Body of pancreas (tissue), 4 donors: Measurements from ENCODE around the gene FCRL3.

ENCODE experiments used
- POLR2A ChIP-seq, 3 donors: fragments of 450-650 bp; IDR thresholded peaks; one replicate each; pipeline ENCODE4 v1.6.1; 2016; ENCODE audit warnings: antibody characterized with exemption in 3 of 3, mild to moderate bottlenecking in 2 of 3
- TF ChIP-seq, protein P1 (sequence below), 7 experiments: fragments of 450-650 bp in 4 of 7; fragments of 200-600 bp in 3 of 7; sonication (generic) in 3 of 7; IDR thresholded peaks; one replicate each; pipeline ENCODE4 v1.5.1; 2016 to 2019; ENCODE audit warnings: antibody characterized with exemption in 7 of 7

DNA sequence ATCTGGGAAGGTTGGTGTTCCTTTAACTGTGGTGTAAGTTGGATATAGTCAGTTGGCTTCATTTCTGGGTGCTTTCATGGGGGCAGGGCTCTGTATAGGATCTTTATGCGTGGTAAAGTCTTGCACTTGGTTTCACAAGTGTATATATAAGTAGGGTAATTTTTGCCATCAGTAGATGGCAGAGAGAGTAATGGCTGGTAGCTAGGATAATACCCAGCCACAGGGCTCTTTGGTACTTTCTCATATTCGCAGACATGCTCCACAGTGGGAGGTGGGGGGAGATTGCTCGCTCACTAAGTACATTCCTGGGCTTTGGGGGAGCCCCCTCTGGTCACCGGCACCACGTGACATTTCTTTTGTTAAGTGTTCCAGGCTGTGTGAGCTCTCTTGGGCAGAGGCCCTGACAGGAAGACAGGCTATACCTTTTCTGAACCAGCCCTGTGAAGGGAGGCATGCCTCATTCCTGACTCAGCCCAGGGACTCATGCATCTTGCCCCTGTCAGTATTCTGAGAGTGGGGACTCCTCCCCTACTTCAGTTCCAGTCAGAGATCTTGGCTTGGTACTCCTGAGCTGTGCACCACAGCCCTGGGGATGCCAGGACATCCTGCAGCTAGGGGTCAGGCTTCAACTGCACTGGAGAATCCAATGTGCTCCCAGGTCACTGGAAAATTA is 38.8 kb upstream of the FCRL3 start:
- no peak for TF ChIP-seq POLR2A (IDR thresholded peaks at IDR 0.05)
- TF ChIP-seq, protein P1, sequence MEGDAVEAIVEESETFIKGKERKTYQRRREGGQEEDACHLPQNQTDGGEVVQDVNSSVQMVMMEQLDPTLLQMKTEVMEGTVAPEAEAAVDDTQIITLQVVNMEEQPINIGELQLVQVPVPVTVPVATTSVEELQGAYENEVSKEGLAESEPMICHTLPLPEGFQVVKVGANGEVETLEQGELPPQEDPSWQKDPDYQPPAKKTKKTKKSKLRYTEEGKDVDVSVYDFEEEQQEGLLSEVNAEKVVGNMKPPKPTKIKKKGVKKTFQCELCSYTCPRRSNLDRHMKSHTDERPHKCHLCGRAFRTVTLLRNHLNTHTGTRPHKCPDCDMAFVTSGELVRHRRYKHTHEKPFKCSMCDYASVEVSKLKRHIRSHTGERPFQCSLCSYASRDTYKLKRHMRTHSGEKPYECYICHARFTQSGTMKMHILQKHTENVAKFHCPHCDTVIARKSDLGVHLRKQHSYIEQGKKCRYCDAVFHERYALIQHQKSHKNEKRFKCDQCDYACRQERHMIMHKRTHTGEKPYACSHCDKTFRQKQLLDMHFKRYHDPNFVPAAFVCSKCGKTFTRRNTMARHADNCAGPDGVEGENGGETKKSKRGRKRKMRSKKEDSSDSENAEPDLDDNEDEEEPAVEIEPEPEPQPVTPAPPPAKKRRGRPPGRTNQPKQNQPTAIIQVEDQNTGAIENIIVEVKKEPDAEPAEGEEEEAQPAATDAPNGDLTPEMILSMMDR (IDR thresholded peaks at IDR 0.05): no peak
